ENCODE data around the gene IPCEF1.

Gene IPCEF1

DNA sequence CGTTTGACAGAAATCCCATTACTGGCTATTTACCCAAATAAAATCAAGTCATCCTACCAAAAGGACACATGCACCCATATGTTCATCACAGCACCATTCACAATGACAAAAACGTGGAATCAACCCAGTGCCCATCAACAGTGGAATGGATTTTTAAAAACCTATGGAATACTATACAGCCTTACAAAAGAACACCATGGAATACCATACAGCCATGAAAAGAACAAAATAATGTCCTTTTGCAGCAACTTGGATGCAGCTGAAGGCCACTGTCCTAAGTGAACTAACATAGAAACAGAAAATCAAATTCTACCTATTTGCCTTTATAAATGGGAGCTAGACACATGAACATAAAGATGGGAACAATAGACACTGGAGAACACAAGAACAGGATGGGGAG lies 17.4 kb upstream of the IPCEF1 start:
- no peak for ATAC-seq
- TF ChIP-seq, protein P1, sequence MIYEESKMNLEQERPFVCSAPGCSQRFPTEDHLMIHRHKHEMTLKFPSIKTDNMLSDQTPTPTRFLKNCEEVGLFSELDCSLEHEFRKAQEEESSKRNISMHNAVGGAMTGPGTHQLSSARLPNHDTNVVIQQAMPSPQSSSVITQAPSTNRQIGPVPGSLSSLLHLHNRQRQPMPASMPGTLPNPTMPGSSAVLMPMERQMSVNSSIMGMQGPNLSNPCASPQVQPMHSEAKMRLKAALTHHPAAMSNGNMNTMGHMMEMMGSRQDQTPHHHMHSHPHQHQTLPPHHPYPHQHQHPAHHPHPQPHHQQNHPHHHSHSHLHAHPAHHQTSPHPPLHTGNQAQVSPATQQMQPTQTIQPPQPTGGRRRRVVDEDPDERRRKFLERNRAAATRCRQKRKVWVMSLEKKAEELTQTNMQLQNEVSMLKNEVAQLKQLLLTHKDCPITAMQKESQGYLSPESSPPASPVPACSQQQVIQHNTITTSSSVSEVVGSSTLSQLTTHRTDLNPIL (CRISPR knock-in tag; IDR thresholded peaks at IDR 0.05; ENCODE audit: low read depth) = no peak
- TF ChIP-seq CSDC2 (CRISPR knock-in tag; IDR thresholded peaks at IDR 0.05) (no peak), OSR1 (CRISPR knock-in tag; IDR thresholded peaks at IDR 0.05) (no peak), ZFP3 (CRISPR knock-in tag; IDR thresholded peaks at IDR 0.05) (no peak), TOX (CRISPR knock-in tag; IDR thresholded peaks at IDR 0.05; ENCODE audit: borderline replicate concordance) (no peak), ZNF565 (CRISPR knock-in tag; conservative IDR thresholded peaks at IDR 0.05; ENCODE audit: low read depth) (no peak)

DNA sequence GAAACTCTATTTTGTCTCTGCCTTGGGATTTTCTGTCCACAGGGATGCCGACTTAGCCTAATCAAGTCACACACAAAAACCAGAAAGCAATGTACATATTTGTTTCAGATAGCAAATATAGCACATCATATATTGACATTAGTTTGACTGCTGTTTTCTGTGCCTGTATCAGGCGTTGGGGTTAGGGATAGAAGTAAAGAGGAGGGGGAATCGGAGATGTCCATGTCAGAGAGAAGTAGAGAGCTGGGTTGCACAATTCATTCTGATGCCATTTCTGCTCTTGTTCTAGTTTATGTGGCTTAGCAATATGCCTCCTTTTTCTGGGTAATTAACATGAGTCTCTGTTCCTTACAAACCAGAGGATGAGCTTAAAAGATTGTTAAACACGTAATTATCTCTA lies 14.7 kb upstream of the IPCEF1 start:
- no peak for ATAC-seq
- TF ChIP-seq ZNF70 (CRISPR knock-in tag; IDR thresholded peaks at IDR 0.05) (no peak), ZNF565 (CRISPR knock-in tag; conservative IDR thresholded peaks at IDR 0.05; ENCODE audit: low read depth) (no peak)
- TF ChIP-seq, protein P2, sequence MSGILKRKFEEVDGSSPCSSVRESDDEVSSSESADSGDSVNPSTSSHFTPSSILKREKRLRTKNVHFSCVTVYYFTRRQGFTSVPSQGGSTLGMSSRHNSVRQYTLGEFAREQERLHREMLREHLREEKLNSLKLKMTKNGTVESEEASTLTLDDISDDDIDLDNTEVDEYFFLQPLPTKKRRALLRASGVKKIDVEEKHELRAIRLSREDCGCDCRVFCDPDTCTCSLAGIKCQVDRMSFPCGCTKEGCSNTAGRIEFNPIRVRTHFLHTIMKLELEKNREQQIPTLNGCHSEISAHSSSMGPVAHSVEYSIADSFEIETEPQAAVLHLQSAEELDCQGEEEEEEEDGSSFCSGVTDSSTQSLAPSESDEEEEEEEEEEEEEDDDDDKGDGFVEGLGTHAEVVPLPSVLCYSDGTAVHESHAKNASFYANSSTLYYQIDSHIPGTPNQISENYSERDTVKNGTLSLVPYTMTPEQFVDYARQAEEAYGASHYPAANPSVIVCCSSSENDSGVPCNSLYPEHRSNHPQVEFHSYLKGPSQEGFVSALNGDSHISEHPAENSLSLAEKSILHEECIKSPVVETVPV (CRISPR knock-in tag; IDR thresholded peaks at IDR 0.05) = no peak

DNA sequence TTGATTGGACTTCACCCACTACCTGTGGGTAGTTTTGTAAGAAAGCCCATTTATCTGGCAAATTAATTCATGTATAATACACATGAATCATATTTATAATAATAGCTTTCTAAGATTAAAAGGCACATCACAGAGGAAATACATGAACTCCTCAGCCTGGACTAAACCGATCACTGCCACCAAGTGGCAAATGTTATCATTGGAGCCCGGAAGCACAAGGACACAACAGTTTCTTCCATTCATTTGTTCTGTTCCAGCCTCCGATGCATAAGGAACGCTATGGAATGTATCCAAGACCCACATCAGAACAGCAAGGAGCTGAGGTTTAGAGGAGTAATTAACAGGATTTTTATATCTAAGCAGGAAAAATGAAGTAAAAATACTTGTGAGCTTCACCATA lies 13.9 kb upstream of the IPCEF1 start:
- TF ChIP-seq ISL1 (CRISPR knock-in tag; IDR thresholded peaks at IDR 0.05) (peak; percentile 41), BACH2 (CRISPR knock-in tag; IDR thresholded peaks at IDR 0.05; ENCODE audit: borderline replicate concordance) (0 out of 2 replicates have a peak, but pooled peaks have one; percentile 42), ZNF70 (CRISPR knock-in tag; IDR thresholded peaks at IDR 0.05) (no peak)
- peak; percentile 92 for ATAC-seq

DNA sequence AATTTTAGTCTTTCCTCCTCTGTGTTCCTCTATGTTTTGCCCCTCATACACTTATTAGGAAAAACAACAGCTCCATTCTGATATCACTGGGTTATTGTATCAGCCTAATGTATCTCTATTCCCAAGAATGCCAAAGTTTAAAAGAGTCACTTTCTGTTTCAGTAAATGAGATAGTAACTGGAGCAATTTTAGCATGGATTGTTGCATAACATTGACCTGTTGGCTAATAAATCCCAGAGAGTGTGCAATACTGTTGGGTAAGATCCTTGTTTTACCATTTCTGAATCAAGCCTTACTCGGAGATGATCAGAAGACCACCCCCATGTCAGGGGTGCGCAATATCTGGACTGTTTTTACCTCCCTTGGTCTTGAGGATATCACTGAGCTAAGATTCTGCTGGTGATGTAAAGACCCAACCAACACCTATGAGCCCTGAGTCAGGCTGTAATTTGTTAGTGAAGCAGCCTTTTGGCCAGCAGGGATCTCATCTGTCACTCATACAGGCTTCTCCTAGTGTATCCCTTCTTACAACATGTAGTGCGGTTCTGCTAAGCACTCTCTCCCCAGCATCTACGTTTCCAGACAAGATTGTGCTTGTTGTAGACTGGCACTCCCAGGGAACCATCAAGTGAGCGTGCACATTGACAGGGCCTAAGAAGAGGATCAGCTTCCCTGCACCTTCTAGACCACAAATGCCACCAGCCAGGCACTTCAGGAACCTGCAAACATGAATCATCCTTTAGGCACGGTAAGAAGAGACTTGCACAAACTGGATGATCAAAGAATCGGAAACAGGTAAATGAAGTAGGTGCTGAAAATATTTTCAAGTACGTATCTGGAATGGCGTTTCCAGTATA lies 11.5 kb upstream of the IPCEF1 start:
- TF ChIP-seq ZNF565 (CRISPR knock-in tag; conservative IDR thresholded peaks at IDR 0.05; ENCODE audit: low read depth) (no peak), ZNF70 (CRISPR knock-in tag; IDR thresholded peaks at IDR 0.05) (no peak)
- TF ChIP-seq, protein P2 (CRISPR knock-in tag; IDR thresholded peaks at IDR 0.05) = no peak
- ATAC-seq = no peak

DNA sequence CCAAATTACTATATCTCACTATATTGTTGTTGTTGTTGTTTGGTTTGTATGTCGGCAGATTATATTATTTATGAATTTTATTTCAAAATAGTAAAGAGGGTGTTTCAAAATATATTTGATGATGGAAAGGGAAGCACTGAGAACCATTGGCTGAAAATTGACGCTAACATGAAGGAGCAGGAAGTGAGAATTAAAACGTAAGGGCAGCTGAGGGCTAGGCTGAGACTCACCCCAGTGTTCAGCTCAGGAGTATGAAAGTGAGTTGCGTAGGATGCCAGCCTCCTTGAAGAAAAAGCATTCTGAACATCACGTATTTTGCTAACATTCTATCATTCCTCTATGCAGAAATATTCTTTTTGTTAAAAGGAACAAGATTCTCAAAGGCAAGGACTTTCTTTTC lies 10.7 kb upstream of the IPCEF1 start:
- ATAC-seq = no peak
- TF ChIP-seq ISL1 (CRISPR knock-in tag; IDR thresholded peaks at IDR 0.05) (no peak), SNAI2 (CRISPR knock-in tag; IDR thresholded peaks at IDR 0.05) (no peak), ARNTL (CRISPR knock-in tag; IDR thresholded peaks at IDR 0.05; ENCODE audit: borderline replicate concordance, low read depth) (no peak)
- TF ChIP-seq, protein P1 (CRISPR knock-in tag; IDR thresholded peaks at IDR 0.05; ENCODE audit: low read depth) = no peak

DNA sequence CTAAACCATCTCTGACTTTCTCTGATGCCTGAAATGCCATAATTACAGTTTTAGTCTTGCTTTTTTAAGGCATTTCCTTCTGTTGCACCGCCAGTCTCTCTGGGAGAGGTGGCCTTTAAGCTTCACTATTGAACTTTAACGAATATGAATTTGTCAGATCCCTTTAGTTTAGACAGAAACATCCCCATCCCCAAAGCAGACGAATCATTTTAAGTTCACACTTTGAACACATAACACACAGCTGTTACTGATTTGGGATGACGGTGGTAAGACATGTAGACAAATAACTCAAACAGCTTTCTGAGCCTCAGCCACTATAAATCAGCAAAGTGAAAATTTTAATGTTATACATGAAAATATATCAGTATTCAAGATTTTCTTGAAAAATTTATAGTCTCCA lies 7.2 kb upstream of the IPCEF1 start:
- TF ChIP-seq, protein P1 (CRISPR knock-in tag; IDR thresholded peaks at IDR 0.05; ENCODE audit: low read depth) = no peak
- TF ChIP-seq ZFP30 (CRISPR knock-in tag; IDR thresholded peaks at IDR 0.05) (no peak), GLIS3 (CRISPR knock-in tag; IDR thresholded peaks at IDR 0.05) (no peak), BACH2 (CRISPR knock-in tag; IDR thresholded peaks at IDR 0.05; ENCODE audit: borderline replicate concordance) (no peak), ZNF8 (CRISPR knock-in tag; IDR thresholded peaks at IDR 0.05) (no peak), ISL1 (CRISPR knock-in tag; IDR thresholded peaks at IDR 0.05) (no peak), ZFP3 (CRISPR knock-in tag; IDR thresholded peaks at IDR 0.05) (no peak)
- TF ChIP-seq, protein P3, sequence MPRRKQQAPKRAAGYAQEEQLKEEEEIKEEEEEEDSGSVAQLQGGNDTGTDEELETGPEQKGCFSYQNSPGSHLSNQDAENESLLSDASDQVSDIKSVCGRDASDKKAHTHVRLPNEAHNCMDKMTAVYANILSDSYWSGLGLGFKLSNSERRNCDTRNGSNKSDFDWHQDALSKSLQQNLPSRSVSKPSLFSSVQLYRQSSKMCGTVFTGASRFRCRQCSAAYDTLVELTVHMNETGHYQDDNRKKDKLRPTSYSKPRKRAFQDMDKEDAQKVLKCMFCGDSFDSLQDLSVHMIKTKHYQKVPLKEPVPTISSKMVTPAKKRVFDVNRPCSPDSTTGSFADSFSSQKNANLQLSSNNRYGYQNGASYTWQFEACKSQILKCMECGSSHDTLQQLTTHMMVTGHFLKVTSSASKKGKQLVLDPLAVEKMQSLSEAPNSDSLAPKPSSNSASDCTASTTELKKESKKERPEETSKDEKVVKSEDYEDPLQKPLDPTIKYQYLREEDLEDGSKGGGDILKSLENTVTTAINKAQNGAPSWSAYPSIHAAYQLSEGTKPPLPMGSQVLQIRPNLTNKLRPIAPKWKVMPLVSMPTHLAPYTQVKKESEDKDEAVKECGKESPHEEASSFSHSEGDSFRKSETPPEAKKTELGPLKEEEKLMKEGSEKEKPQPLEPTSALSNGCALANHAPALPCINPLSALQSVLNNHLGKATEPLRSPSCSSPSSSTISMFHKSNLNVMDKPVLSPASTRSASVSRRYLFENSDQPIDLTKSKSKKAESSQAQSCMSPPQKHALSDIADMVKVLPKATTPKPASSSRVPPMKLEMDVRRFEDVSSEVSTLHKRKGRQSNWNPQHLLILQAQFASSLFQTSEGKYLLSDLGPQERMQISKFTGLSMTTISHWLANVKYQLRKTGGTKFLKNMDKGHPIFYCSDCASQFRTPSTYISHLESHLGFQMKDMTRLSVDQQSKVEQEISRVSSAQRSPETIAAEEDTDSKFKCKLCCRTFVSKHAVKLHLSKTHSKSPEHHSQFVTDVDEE (CRISPR knock-in tag; IDR thresholded peaks at IDR 0.05) = no peak
- no peak for ATAC-seq
